ENCODE results near the gene ZNF175. TPM values are rescaled to one million over a fixed set of nuclear protein-coding genes. Genes with fewer than 3 reads are reported as not detected.

Gene ZNF175
- total and polyA plus RNA-seq, 2 experiments from 2014 or later, result 2.3 to 6.3 TPM

Other genes with a start within 250 kb of the ZNF175 start
- gene VSIG10L, start 229.1 kb upstream of the ZNF175 start, total RNA-seq (2014; rRNA removed; shearing (Covaris generic)), result 8.5 and 10.4 TPM in 2 replicates
- 9.6 and 9.8 TPM in 2 replicates for gene VSIG10L, start 229.1 kb upstream of the ZNF175 start, polyA plus RNA-seq (2016; fragmentation: Nextera tagmentation; extraction: Ambion mirVana)
- gene ETFB, start 204.9 kb upstream of the ZNF175 start, total RNA-seq (2014; rRNA removed; shearing (Covaris generic)), result 37.3 and 42.3 TPM in 2 replicates
- 59.3 and 63.4 TPM in 2 replicates for gene ETFB, start 204.9 kb upstream of the ZNF175 start, polyA plus RNA-seq (2016; fragmentation: Nextera tagmentation; extraction: Ambion mirVana)
- not detected in 2 replicates for gene CLDND2, start 202.3 kb upstream of the ZNF175 start, total RNA-seq (2014; rRNA removed; shearing (Covaris generic))
- gene CLDND2, start 202.3 kb upstream of the ZNF175 start, polyA plus RNA-seq (2016; fragmentation: Nextera tagmentation; extraction: Ambion mirVana), result 7.7 and 12.1 TPM in 2 replicates
- not detected in 2 replicates for gene NKG7, start 198.6 kb upstream of the ZNF175 start, total RNA-seq (2014; rRNA removed; shearing (Covaris generic))
- gene NKG7, start 198.6 kb upstream of the ZNF175 start, polyA plus RNA-seq (2016; fragmentation: Nextera tagmentation; extraction: Ambion mirVana), result not detected in 2 replicates
- not detected in 2 replicates for gene LIM2, start 183.3 kb upstream of the ZNF175 start, total RNA-seq (2014; rRNA removed; shearing (Covaris generic))
- not detected in 2 replicates for gene LIM2, start 183.3 kb upstream of the ZNF175 start, polyA plus RNA-seq (2016; fragmentation: Nextera tagmentation; extraction: Ambion mirVana)
- gene C19orf84, start 180.7 kb upstream of the ZNF175 start, total RNA-seq (2014; rRNA removed; shearing (Covaris generic)), result 1.4 and 5.6 TPM in 2 replicates
- gene C19orf84, start 180.7 kb upstream of the ZNF175 start, polyA plus RNA-seq (2016; fragmentation: Nextera tagmentation; extraction: Ambion mirVana), result 3.9 and 4.4 TPM in 2 replicates
- gene SIGLEC10, start 153.6 kb upstream of the ZNF175 start, total RNA-seq (2014; rRNA removed; shearing (Covaris generic)), result not detected in 2 replicates
- 0.47 and 0.56 TPM in 2 replicates for gene SIGLEC10, start 153.6 kb upstream of the ZNF175 start, polyA plus RNA-seq (2016; fragmentation: Nextera tagmentation; extraction: Ambion mirVana)
- not detected in 2 replicates for gene SIGLEC8, start 112.8 kb upstream of the ZNF175 start, total RNA-seq (2014; rRNA removed; shearing (Covaris generic))
- not detected in 2 replicates for gene SIGLEC8, start 112.8 kb upstream of the ZNF175 start, polyA plus RNA-seq (2016; fragmentation: Nextera tagmentation; extraction: Ambion mirVana)
- not detected in 2 replicates for gene CEACAM18, start 92.7 kb upstream of the ZNF175 start, total RNA-seq (2014; rRNA removed; shearing (Covaris generic))
- not detected in 2 replicates for gene CEACAM18, start 92.7 kb upstream of the ZNF175 start, polyA plus RNA-seq (2016; fragmentation: Nextera tagmentation; extraction: Ambion mirVana)
- not detected in 2 replicates for gene SIGLEC12, start 69.5 kb upstream of the ZNF175 start, total RNA-seq (2014; rRNA removed; shearing (Covaris generic))
- not detected in 2 replicates for gene SIGLEC12, start 69.5 kb upstream of the ZNF175 start, polyA plus RNA-seq (2016; fragmentation: Nextera tagmentation; extraction: Ambion mirVana)
- gene SIGLEC6, start 39.6 kb upstream of the ZNF175 start, total RNA-seq (2014; rRNA removed; shearing (Covaris generic)), result 0.16 and 0.76 TPM in 2 replicates
- not detected in 2 replicates for gene SIGLEC6, start 39.6 kb upstream of the ZNF175 start, polyA plus RNA-seq (2016; fragmentation: Nextera tagmentation; extraction: Ambion mirVana)
- gene SIGLEC5, start 59.1 kb downstream of the ZNF175 start, total RNA-seq (2014; rRNA removed; shearing (Covaris generic)), result not detected in 2 replicates
- gene SIGLEC5, start 59.1 kb downstream of the ZNF175 start, polyA plus RNA-seq (2016; fragmentation: Nextera tagmentation; extraction: Ambion mirVana), result not detected in 2 replicates
- gene SIGLEC14, start 75.5 kb downstream of the ZNF175 start, total RNA-seq (2014; rRNA removed; shearing (Covaris generic)), result not detected in 2 replicates
- gene SIGLEC14, start 75.5 kb downstream of the ZNF175 start, polyA plus RNA-seq (2016; fragmentation: Nextera tagmentation; extraction: Ambion mirVana), result 0.10 TPM in 1 of 2 replicates, not detected in the other
- 5.1 and 5.2 TPM in 2 replicates for gene SPACA6, start 122.0 kb downstream of the ZNF175 start, total RNA-seq (2014; rRNA removed; shearing (Covaris generic))
- 8.2 and 11.5 TPM in 2 replicates for gene SPACA6, start 122.0 kb downstream of the ZNF175 start, polyA plus RNA-seq (2016; fragmentation: Nextera tagmentation; extraction: Ambion mirVana)
- 1.8 and 2.0 TPM in 2 replicates for gene HAS1, start 152.7 kb downstream of the ZNF175 start, total RNA-seq (2014; rRNA removed; shearing (Covaris generic))
- 0.40 and 0.75 TPM in 2 replicates for gene HAS1, start 152.7 kb downstream of the ZNF175 start, polyA plus RNA-seq (2016; fragmentation: Nextera tagmentation; extraction: Ambion mirVana)
- not detected in 2 replicates for gene FPR1, start 180.6 kb downstream of the ZNF175 start, total RNA-seq (2014; rRNA removed; shearing (Covaris generic))
- gene FPR1, start 180.6 kb downstream of the ZNF175 start, polyA plus RNA-seq (2016; fragmentation: Nextera tagmentation; extraction: Ambion mirVana), result not detected in 2 replicates
- not detected in 2 replicates for gene FPR2, start 189.9 kb downstream of the ZNF175 start, total RNA-seq (2014; rRNA removed; shearing (Covaris generic))
- not detected in 2 replicates for gene FPR2, start 189.9 kb downstream of the ZNF175 start, polyA plus RNA-seq (2016; fragmentation: Nextera tagmentation; extraction: Ambion mirVana)
- not detected in 2 replicates for gene FPR3, start 223.9 kb downstream of the ZNF175 start, total RNA-seq (2014; rRNA removed; shearing (Covaris generic))
- 0.16 TPM in 1 of 2 replicates, not detected in the other for gene FPR3, start 223.9 kb downstream of the ZNF175 start, polyA plus RNA-seq (2016; fragmentation: Nextera tagmentation; extraction: Ambion mirVana)